ENCODE data around the gene TLE7. TPM values are rescaled to one million over a fixed set of nuclear protein-coding genes. Genes with fewer than 3 reads are reported as not detected.

The TLE7 gene
- total and polyA plus RNA-seq, 2 of the 8 experiments (the other 6 are each of a cell fraction or from before 2014, with no cell fraction given) = 0.03 TPM; not detected in 1

- CTCF ChIA-PET (ENCODE audit: partially characterized antibody) = interaction anchor here (0.7 to 7.8 kb wide), 6 partner anchors 10 to 184 kb away, joined by 3 to 99 read pairs (median 6); no protein-coding TSS in a partner anchor
- Histone ChIP-seq H4K5ac (ENCODE audit: insufficient read length, low read depth, low read length) (no peak overlapping the region), H3K4me3 (ENCODE audit: extremely low read depth in 1 of 4, insufficient read depth in 2 of 4, low read depth in 3 of 4, low read length in 4 of 4) (peak overlapping the region in 1 of 4 experiments; percentile 7; a peak in 1 of 8 replicates), H3K4ac (replicated peaks; ENCODE audit: insufficient read length, low read depth, low read length) (no peak overlapping the region), H2AFZ (ENCODE audit: low read length) (0 out of 2 replicates have a peak overlapping the region, but pooled peaks have one; percentile 26), H3K79me1 (ENCODE audit: low read depth, low read length) (no peaks in the 10 kb centered on the region), H3K27ac (ENCODE audit: low read depth, low read length) (no peak overlapping the region), H2BK5ac (ENCODE audit: low read depth, low read length) (no peak overlapping the region), H3K4me1 (replicated peaks in 1 of 4; ENCODE audit: control insufficient read depth in 3 of 4, insufficient read depth in 4 of 4, low read length in 3 of 4) (peaks cover 0 to 5% (median 3%) of the 10 kb centered on the region in 4 experiments; a peak in 5 of 7 replicates), H3K14ac (ENCODE audit: insufficient read length) (no peak overlapping the region), H2BK15ac (ENCODE audit: low read length) (no peak overlapping the region), H3K27me3 (replicated peaks in 1 of 4; ENCODE audit: control insufficient read depth in 3 of 4, extremely low read depth in 1 of 4, insufficient read depth in 3 of 4, low read length in 3 of 4) (peaks cover 0 to 13% (median 6%) of the 10 kb centered on the region in 4 experiments; a peak in 4 of 7 replicates), H3K23ac (ENCODE audit: insufficient read length) (no peak overlapping the region), H3K56ac (replicated peaks; ENCODE audit: insufficient read length, low read depth, low read length) (no peak overlapping the region), H3K23me2 (ENCODE audit: low read depth, low read length) (peaks cover 5% of the 10 kb centered on the region; the same call in 1 of the 2 replicates), H2BK120ac (replicated peaks; ENCODE audit: low read depth, low read length) (no peak overlapping the region), H2BK20ac (ENCODE audit: low read length) (no peak overlapping the region), H2AK5ac (ENCODE audit: low read depth, low read length) (no peak overlapping the region), H4K8ac (ENCODE audit: extremely low read depth, insufficient read depth, low read length) (no peak overlapping the region), H2BK12ac (ENCODE audit: low read depth, low read length) (no peak overlapping the region), H3K9ac (replicated peaks in 1 of 4; ENCODE audit: extremely low read depth in 1 of 4, low read depth in 3 of 4, low read length in 3 of 4) (no peak overlapping the region), H3K36me3 (ENCODE audit: control insufficient read depth in 2 of 4, insufficient read depth in 4 of 4, low read length in 3 of 4) (no peaks in the 10 kb centered on the region; a peak in 2 of 8 replicates), H3K4me2 (ENCODE audit: insufficient read depth in 1 of 2, low read depth in 2 of 2, low read length in 2 of 2) (peak overlapping the region; percentile 82; a peak in 3 of 4 replicates), H3K18ac (ENCODE audit: extremely low read depth, low read length) (no peak overlapping the region), H4K91ac (replicated peaks; ENCODE audit: insufficient read length, low read length) (no peak overlapping the region), H3K79me2 (ENCODE audit: control insufficient read depth in 1 of 2, insufficient read depth in 2 of 2, low read length in 2 of 2) (no peaks in the 10 kb centered on the region), H4K20me1 (replicated peaks in 1 of 2; ENCODE audit: control insufficient read depth in 1 of 2, insufficient read depth in 2 of 2, low read length in 2 of 2) (no peaks in the 10 kb centered on the region), H3K9me3 (ENCODE audit: insufficient read depth in 2 of 2, low read depth in 1 of 2, low read length in 1 of 2) (no peaks in the 10 kb centered on the region)
- TF ChIP-seq ATF2 (IDR thresholded peaks at IDR 0.05; ENCODE audit: low read length) (0 out of 2 replicates have a peak, but pooled peaks have one; percentile 7), CBX8 (IDR thresholded peaks at IDR 0.05; ENCODE audit: borderline replicate concordance, low read depth, low read length) (no peak), TBP (IDR thresholded peaks at IDR 0.05; ENCODE audit: low read depth, low read length) (no peak)
- WGBS, 2 experiments (ENCODE audit: extremely low coverage in 1 of 2, insufficient coverage in 1 of 2, insufficient read length in 1 of 2, insufficient replicate concordance in 2 of 2, low coverage in 1 of 2, low lambda C conversion rate in 2 of 2, missing lambda C conversion rate in 1 of 2) = 66% methylated on average over 12 of the region's 12 CpGs; no CpG with 5 or more reads in 1 of the 2 experiments
- POLR2A ChIA-PET (ENCODE audit: partially characterized antibody) = interaction anchor here (1.2 to 1.5 kb wide), 4 partner anchors 7 to 178 kb away, joined by 3 to 4 read pairs (median 4); no protein-coding TSS in a partner anchor
- FAIRE-seq (peak; percentile 66), DNase-seq (ENCODE audit: low read depth in 1 of 2, low spot score in 2 of 2) (no peak)
Measured at GRCh38 chr16:71426880-71427615, 14.8 kb downstream of the TLE7 start.
